Measurements from ENCODE around the gene YES1.
"Not testable (repeated sequence)": the region's sequence is repeated elsewhere in the genome, so short reads cannot be mapped to it uniquely, and the experiment has no call there.

The YES1 gene

DNA sequence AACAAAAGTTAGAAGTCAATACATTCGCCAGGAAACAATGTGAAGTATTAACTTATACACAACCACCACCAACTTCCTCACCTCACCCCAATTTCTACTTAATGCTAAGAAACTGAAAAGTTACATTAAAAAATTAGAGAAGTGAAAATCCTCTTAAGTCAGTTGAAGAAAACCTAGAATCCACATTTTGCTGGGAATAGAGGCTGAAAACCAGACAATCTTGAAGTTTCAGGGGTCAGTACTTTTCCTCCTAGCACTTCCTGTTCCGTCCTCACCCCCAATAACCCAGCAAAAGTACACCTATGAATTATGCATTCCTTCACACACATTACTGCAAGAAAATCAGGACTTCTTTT, 6.3 kb downstream of the YES1 start:
- no peak overlapping the region for H3K4me3 ChIP-seq (ENCODE audit: low read length)
- H3K4me2 ChIP-seq (ENCODE audit: low read length): peak overlapping the region; percentile 65
- peaks cover 33% of the 10 kb centered on the region for H3K4me1 ChIP-seq (ENCODE audit: control insufficient read depth, insufficient read depth, low read length)

GRCh38 chr18:805008-805754, 6.9 kb downstream of the YES1 start:
- peaks cover 27% of the 10 kb centered on the region for H3K4me1 ChIP-seq (ENCODE audit: control insufficient read depth, insufficient read depth, low read length)
- H3K4me2 ChIP-seq (ENCODE audit: low read length): peak overlapping the region; percentile 65
- no peak overlapping the region for H3K9ac ChIP-seq (ENCODE audit: low read depth, low read length)
- no peak overlapping the region for H3K4me3 ChIP-seq (ENCODE audit: low read length)
- no peaks in the 10 kb centered on the region for H3K27me3 ChIP-seq (ENCODE audit: control insufficient read depth, insufficient read depth, low read length)
- H3K36me3 ChIP-seq (ENCODE audit: insufficient read depth, low read length): no peaks in the 10 kb centered on the region
- H3K9me3 ChIP-seq (replicated peaks; ENCODE audit: low read length): no peaks in the 10 kb centered on the region

More for the DNA sequence above, 6.3 kb downstream of the YES1 start:
- H3K9me3 ChIP-seq (replicated peaks; ENCODE audit: low read length): no peaks in the 10 kb centered on the region
- no peak overlapping the region for H3K9ac ChIP-seq (ENCODE audit: low read depth, low read length)
- no peaks in the 10 kb centered on the region for H3K36me3 ChIP-seq (ENCODE audit: insufficient read depth, low read length)
- no peaks in the 10 kb centered on the region for H3K27me3 ChIP-seq (ENCODE audit: control insufficient read depth, insufficient read depth, low read length)

GRCh38 chr18:801137-801536, 10.9 kb downstream of the YES1 start:
- Histone ChIP-seq H3K27me3 (ENCODE audit: control insufficient read depth, insufficient read depth, low read length) (no peaks in the 10 kb centered on the region), H3K9ac (ENCODE audit: low read depth, low read length) (no peak overlapping the region), H3K4me2 (ENCODE audit: low read length) (no peak overlapping the region), H3K4me1 (ENCODE audit: control insufficient read depth, insufficient read depth, low read length) (peaks cover 8% of the 10 kb centered on the region), H3K36me3 (ENCODE audit: insufficient read depth, low read length) (no peaks in the 10 kb centered on the region), H3K4me3 (ENCODE audit: low read length) (no peak overlapping the region), H3K9me3 (replicated peaks; ENCODE audit: low read length) (no peaks in the 10 kb centered on the region)

GRCh38 chr18:799943-800342, 12.1 kb downstream of the YES1 start:
- no peaks in the 10 kb centered on the region for H3K27me3 ChIP-seq (ENCODE audit: control insufficient read depth, insufficient read depth, low read length)
- no peak overlapping the region for H3K4me2 ChIP-seq (ENCODE audit: low read length)
- no peaks in the 10 kb centered on the region for H3K36me3 ChIP-seq (ENCODE audit: insufficient read depth, low read length)
- H3K4me3 ChIP-seq (ENCODE audit: low read length): no peak overlapping the region
- H3K9me3 ChIP-seq (replicated peaks; ENCODE audit: low read length): no peaks in the 10 kb centered on the region
- no peak overlapping the region for H3K9ac ChIP-seq (ENCODE audit: low read depth, low read length)
- no peaks in the 10 kb centered on the region for H3K4me1 ChIP-seq (ENCODE audit: control insufficient read depth, insufficient read depth, low read length)

GRCh38 chr18:795383-795782, 16.7 kb downstream of the YES1 start:
- H3K4me1 ChIP-seq (ENCODE audit: control insufficient read depth, insufficient read depth, low read length); H3K9me3 ChIP-seq (replicated peaks; ENCODE audit: low read length); H3K4me3 ChIP-seq (ENCODE audit: low read length); H3K27me3 ChIP-seq (ENCODE audit: control insufficient read depth, insufficient read depth, low read length); H3K36me3 ChIP-seq (ENCODE audit: insufficient read depth, low read length); H3K9ac ChIP-seq (ENCODE audit: low read depth, low read length); H3K4me2 ChIP-seq (ENCODE audit: low read length): not testable (repeated sequence)

DNA sequence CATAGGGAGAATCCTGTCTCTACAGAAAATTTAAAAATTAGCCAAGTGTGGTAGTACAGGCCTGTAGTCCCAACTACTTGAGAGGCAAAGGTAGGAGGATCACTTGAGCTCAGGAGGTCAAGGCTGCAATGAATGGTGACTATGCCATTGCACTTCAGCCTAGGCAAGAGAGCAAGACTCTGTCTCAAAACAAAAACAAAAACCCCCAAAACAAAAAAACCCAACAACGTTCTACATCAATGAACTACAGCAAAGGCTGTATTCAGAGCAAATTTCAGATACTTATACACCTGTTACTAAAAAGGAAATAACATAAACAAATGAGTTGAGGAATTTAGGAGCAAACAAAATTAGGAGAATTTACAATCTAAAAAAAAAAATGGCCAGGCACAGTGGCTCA, 22.6 kb downstream of the YES1 start:
- H3K4me3 ChIP-seq (ENCODE audit: low read length): no peak overlapping the region
- H3K27me3 ChIP-seq (ENCODE audit: control insufficient read depth, insufficient read depth, low read length): no peaks in the 10 kb centered on the region
- no peak overlapping the region for H3K4me2 ChIP-seq (ENCODE audit: low read length)
- H3K4me1 ChIP-seq (ENCODE audit: control insufficient read depth, insufficient read depth, low read length): peaks cover 4% of the 10 kb centered on the region
- H3K36me3 ChIP-seq (ENCODE audit: insufficient read depth, low read length): no peaks in the 10 kb centered on the region
- no peak overlapping the region for H3K9ac ChIP-seq (ENCODE audit: low read depth, low read length)
- H3K9me3 ChIP-seq (replicated peaks; ENCODE audit: low read length): no peaks in the 10 kb centered on the region

DNA sequence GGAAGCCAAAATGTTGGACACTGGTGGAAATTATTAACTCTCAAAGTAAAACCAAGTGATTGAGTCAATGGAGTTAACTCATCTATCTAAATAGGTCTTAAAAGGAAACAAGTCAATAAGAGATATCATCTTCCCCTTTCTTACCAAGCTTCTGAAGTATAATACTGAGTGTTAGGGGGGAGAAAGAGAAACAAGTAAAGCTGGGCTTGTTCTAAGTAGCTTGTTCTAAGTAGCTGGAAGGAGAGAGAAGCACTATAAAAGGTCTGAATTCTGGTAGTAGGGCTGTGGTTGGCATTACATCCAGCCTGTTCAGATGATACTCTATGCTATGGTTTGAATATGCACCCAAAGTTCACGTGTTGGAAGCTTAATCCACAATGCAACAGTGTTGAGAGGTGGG, 26.8 kb downstream of the YES1 start:
- no peak overlapping the region for H3K9ac ChIP-seq (ENCODE audit: low read depth, low read length)
- no peak overlapping the region for H3K4me3 ChIP-seq (ENCODE audit: low read length)
- H3K36me3 ChIP-seq (ENCODE audit: insufficient read depth, low read length): no peaks in the 10 kb centered on the region
- no peaks in the 10 kb centered on the region for H3K27me3 ChIP-seq (ENCODE audit: control insufficient read depth, insufficient read depth, low read length)
- H3K4me1 ChIP-seq (ENCODE audit: control insufficient read depth, insufficient read depth, low read length): peaks cover 4% of the 10 kb centered on the region
- H3K4me2 ChIP-seq (ENCODE audit: low read length): no peak overlapping the region
- no peaks in the 10 kb centered on the region for H3K9me3 ChIP-seq (replicated peaks; ENCODE audit: low read length)

- no peaks in the 10 kb centered on the region for H3K36me3 ChIP-seq (ENCODE audit: insufficient read depth, low read length)
- no peak overlapping the region for H3K9ac ChIP-seq (ENCODE audit: low read depth, low read length)
- no peaks in the 10 kb centered on the region for H3K27me3 ChIP-seq (ENCODE audit: control insufficient read depth, insufficient read depth, low read length)
- H3K4me2 ChIP-seq (ENCODE audit: low read length): no peak overlapping the region
- peaks cover 4% of the 10 kb centered on the region for H3K4me1 ChIP-seq (ENCODE audit: control insufficient read depth, insufficient read depth, low read length)
- no peaks in the 10 kb centered on the region for H3K9me3 ChIP-seq (replicated peaks; ENCODE audit: low read length)
- no peak overlapping the region for H3K4me3 ChIP-seq (ENCODE audit: low read length)
These were observed 27.4 kb downstream of the YES1 start for GRCh38 chr18:784470-785172.

- Histone ChIP-seq H3K9me3 (replicated peaks; ENCODE audit: low read length) (no peaks in the 10 kb centered on the region), H3K27me3 (ENCODE audit: control insufficient read depth, insufficient read depth, low read length) (no peaks in the 10 kb centered on the region), H3K36me3 (ENCODE audit: insufficient read depth, low read length) (peaks cover 4% of the 10 kb centered on the region), H3K4me1 (ENCODE audit: control insufficient read depth, insufficient read depth, low read length) (peaks cover 10% of the 10 kb centered on the region), H3K4me2 (ENCODE audit: low read length) (no peak overlapping the region), H3K9ac (ENCODE audit: low read depth, low read length) (no peak overlapping the region), H3K4me3 (ENCODE audit: low read length) (no peak overlapping the region)
These were observed 33.7 kb downstream of the YES1 start for GRCh38 chr18:778194-778927.

DNA sequence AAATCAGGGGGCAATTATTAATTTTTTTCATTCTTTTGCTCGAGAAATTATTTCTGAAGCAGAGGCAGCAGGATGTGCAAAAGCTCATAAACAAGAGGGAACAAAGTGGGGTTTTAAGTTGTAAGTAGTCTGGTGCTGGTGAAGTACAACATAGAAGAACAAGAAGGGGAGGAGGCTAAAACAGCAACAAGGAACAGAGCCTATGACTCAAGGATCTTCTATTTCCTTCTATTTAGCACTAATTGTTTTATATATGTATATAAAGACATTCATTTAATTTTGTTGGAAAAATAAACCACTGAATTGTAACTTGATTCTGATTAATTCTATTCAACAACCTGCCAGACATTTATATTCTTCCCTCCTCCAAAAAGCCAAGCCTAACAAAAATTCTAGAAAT, 35.0 kb downstream of the YES1 start:
- peaks cover 10% of the 10 kb centered on the region for H3K4me1 ChIP-seq (ENCODE audit: control insufficient read depth, insufficient read depth, low read length)
- no peak overlapping the region for H3K4me2 ChIP-seq (ENCODE audit: low read length)
- no peaks in the 10 kb centered on the region for H3K27me3 ChIP-seq (ENCODE audit: control insufficient read depth, insufficient read depth, low read length)
- no peak overlapping the region for H3K9ac ChIP-seq (ENCODE audit: low read depth, low read length)
- H3K36me3 ChIP-seq (ENCODE audit: insufficient read depth, low read length): peaks cover 4% of the 10 kb centered on the region
- no peak overlapping the region for H3K4me3 ChIP-seq (ENCODE audit: low read length)
- no peaks in the 10 kb centered on the region for H3K9me3 ChIP-seq (replicated peaks; ENCODE audit: low read length)

DNA sequence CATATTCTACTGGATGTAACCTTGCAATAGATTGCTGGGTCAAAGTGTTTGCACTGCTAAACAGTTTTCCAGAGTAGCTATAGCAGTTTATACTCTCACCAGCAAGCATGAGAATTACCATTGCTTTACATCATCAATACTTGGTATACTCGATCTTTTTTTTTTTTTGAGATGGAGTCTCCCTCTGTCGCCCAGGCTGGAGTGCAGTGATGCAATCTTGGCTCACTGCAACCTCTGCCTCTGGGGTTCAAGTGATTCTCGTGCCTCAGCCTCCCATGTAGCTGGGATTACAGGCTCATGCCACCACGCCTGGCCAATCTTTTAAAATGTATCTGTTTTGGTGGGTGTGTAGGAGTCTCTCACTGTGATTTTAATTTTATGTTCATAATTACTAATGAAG, 36.0 kb downstream of the YES1 start:
- H3K9me3 ChIP-seq (replicated peaks; ENCODE audit: low read length); H3K27me3 ChIP-seq (ENCODE audit: control insufficient read depth, insufficient read depth, low read length); H3K4me2 ChIP-seq (ENCODE audit: low read length); H3K36me3 ChIP-seq (ENCODE audit: insufficient read depth, low read length); H3K4me3 ChIP-seq (ENCODE audit: low read length); H3K9ac ChIP-seq (ENCODE audit: low read depth, low read length): not testable (repeated sequence)
- peaks cover 10% of the 10 kb centered on the region for H3K4me1 ChIP-seq (ENCODE audit: control insufficient read depth, insufficient read depth, low read length)
